HepG2 (cell line): Measurements from ENCODE around the gene FGGY. TPM values are rescaled to one million over a fixed set of nuclear protein-coding genes. Genes with fewer than 3 reads are reported as not detected.

Experiments used
- AFF4 ChIP-seq: sonication (generic); formaldehyde crosslinking; IDR thresholded peaks from 2 replicates; pipeline ENCODE4 v1.4.0; 2020; ENCODE audit warnings: missing genetic modification reagents
- CTCF ChIP-seq: sonication (generic); formaldehyde crosslinking; IDR thresholded peaks from 2 replicates; pipeline ENCODE4 v1.5.0; 2020; ENCODE audit warnings: mild to moderate bottlenecking, missing genetic modification reagents, moderate library complexity
- DMAP1 ChIP-seq: IDR thresholded peaks from 2 replicates; pipeline ENCODE4 v1.6.1; 2016
- DMTF1 ChIP-seq: sonication (generic); formaldehyde crosslinking; IDR thresholded peaks from 2 replicates; pipeline ENCODE4 v1.4.0; 2020; ENCODE audit warnings: mild to moderate bottlenecking, missing genetic modification reagents
- GABPB1 ChIP-seq: IDR thresholded peaks from 2 replicates; pipeline ENCODE4 v1.6.1; 2016; ENCODE audit warnings: mild to moderate bottlenecking, missing genetic modification reagents, moderate library complexity, missing compliant biosample characterization
- HMG20B ChIP-seq: conservative IDR thresholded peaks from 2 replicates; pipeline ENCODE4 v1.6.1; 2016; ENCODE audit warnings: missing genetic modification reagents, missing compliant biosample characterization
- ISX ChIP-seq: sonication (generic); formaldehyde crosslinking; conservative IDR thresholded peaks from 2 replicates; pipeline ENCODE4 v1.5.0; 2020; ENCODE audit warnings: missing genetic modification reagents
- JDP2 ChIP-seq: sonication (generic); formaldehyde crosslinking; IDR thresholded peaks from 2 replicates; pipeline ENCODE4 v1.8.1; 2022; ENCODE audit warnings: missing genetic modification reagents, borderline replicate concordance
- MAFK ChIP-seq, 2 experiments: IDR thresholded peaks in 1 of 2; conservative IDR thresholded peaks in 1 of 2; 2 replicates each; pipeline ENCODE4 v1.6.1; 2011; ENCODE audit warnings: improper control_type of control experiment in 2 of 2, low read length in 2 of 2
- PAX8 ChIP-seq: sonication (generic); formaldehyde crosslinking; IDR thresholded peaks from 2 replicates; pipeline ENCODE4 v1.8.0; 2022; ENCODE audit warnings: mild to moderate bottlenecking, missing genetic modification reagents, borderline replicate concordance
- POLR2AphosphoS5 ChIP-seq: IDR thresholded peaks from 2 replicates; pipeline ENCODE4 v1.6.1; 2012; ENCODE audit warnings: low read depth, low read length
- PRPF4 ChIP-seq: fragments of 200-400 bp; formaldehyde crosslinking; IDR thresholded peaks from 2 replicates; pipeline ENCODE4 v1.6.1; 2016; ENCODE audit warnings: low read length, low read depth; ENCODE audit not compliant: poor library complexity, severe bottlenecking
- ZFP62 ChIP-seq: sonication (generic); formaldehyde crosslinking; IDR thresholded peaks from 2 replicates; pipeline ENCODE4 v1.4.0; 2020; ENCODE audit warnings: missing genetic modification reagents
- ZMYM2 ChIP-seq: sonication (generic); formaldehyde crosslinking; IDR thresholded peaks from 2 replicates; pipeline ENCODE4 v1.8.0; 2022; ENCODE audit warnings: mild to moderate bottlenecking, missing genetic modification reagents
- ZNF121 ChIP-seq: sonication (generic); formaldehyde crosslinking; IDR thresholded peaks from 2 replicates; pipeline ENCODE4 v1.5.0; 2020; ENCODE audit warnings: mild to moderate bottlenecking, missing genetic modification reagents
- ZNF350 ChIP-seq: sonication (generic); formaldehyde crosslinking; IDR thresholded peaks from 2 replicates; pipeline ENCODE4 v1.4.0; 2020; ENCODE audit warnings: mild to moderate bottlenecking, low read depth, missing genetic modification reagents, borderline replicate concordance
- ZNF430 ChIP-seq: sonication (generic); formaldehyde crosslinking; IDR thresholded peaks from 2 replicates; pipeline ENCODE4 v1.9.0; 2021; ENCODE audit warnings: mild to moderate bottlenecking, missing genetic modification reagents
- ZNF432 ChIP-seq: sonication (generic); formaldehyde crosslinking; IDR thresholded peaks from 2 replicates; pipeline ENCODE4 v1.5.0; 2020; ENCODE audit warnings: missing genetic modification reagents, mild to moderate bottlenecking, borderline replicate concordance
- ZNF468 ChIP-seq: sonication (generic); formaldehyde crosslinking; IDR thresholded peaks from 2 replicates; pipeline ENCODE4 v1.8.0; 2022; ENCODE audit warnings: mild to moderate bottlenecking, moderate library complexity, missing genetic modification reagents
- ZNF546 ChIP-seq: sonication (generic); formaldehyde crosslinking; conservative IDR thresholded peaks from 2 replicates; pipeline ENCODE4 v1.8.1; 2023; ENCODE audit warnings: mild to moderate bottlenecking, missing genetic modification reagents
- ZNF569 ChIP-seq: sonication (generic); formaldehyde crosslinking; IDR thresholded peaks from 2 replicates; pipeline ENCODE4 v1.5.0; 2020; ENCODE audit warnings: mild to moderate bottlenecking, missing genetic modification reagents, moderate library complexity, borderline replicate concordance
- ZNF709 ChIP-seq: sonication (generic); formaldehyde crosslinking; IDR thresholded peaks from 2 replicates; pipeline ENCODE4 v1.5.0; 2020; ENCODE audit warnings: mild to moderate bottlenecking, missing genetic modification reagents
- polyA plus RNA-seq, 8 experiments: library from polyadenylated mRNA; depleted of rRNA in 3 of 8; stranded (reverse) in 7 of 8; unstranded in 1 of 8; fragments of >200 nt; fragmentation: Illumina TruSeq in 4 of 8; extraction: Trizol in 4 of 8; gene quantifications; 2 replicates each; pipeline versions ENCODE4 v1.2.1 to v1.2.3, GENCODE V29; 2011 to 2016; ENCODE audit warnings: low read depth in 4 of 8, missing spikeins in 1 of 8, mixed read lengths in 1 of 8; ENCODE audit not compliant: insufficient read depth in 1 of 8
- total RNA-seq, 5 experiments: library from RNA; depleted of rRNA; stranded (reverse); fragments of >200 nt; fragmentation: Illumina TruSeq; extraction: Trizol; gene quantifications; 2 replicates each; pipeline ENCODE4 v1.2.3, GENCODE V29; 2016; ENCODE audit warnings: low read depth in 1 of 5
- TF ChIP-seq, protein P1 (sequence below): sonication (generic); formaldehyde crosslinking; IDR thresholded peaks from 2 replicates; pipeline ENCODE4 v1.8.1; 2023; ENCODE audit warnings: mild to moderate bottlenecking, missing genetic modification reagents, borderline replicate concordance

Gene FGGY
- total and polyA plus RNA-seq, 2 of the 13 experiments (the other 11 are each of a cell fraction or from before 2014, with no cell fraction given) = 15.7 to 27.5 TPM

- peak; percentile 64; the same call in 1 of the 2 replicates for TF ChIP-seq ZNF350
- 0 out of 2 replicates have a peak, but pooled peaks have one; percentile 16 for TF ChIP-seq POLR2AphosphoS5
- no peak for TF ChIP-seq ZNF709 (CRISPR knock-in tag)
- 0 out of 2 replicates have a peak, but pooled peaks have one; percentile 56 for TF ChIP-seq ZMYM2 (CRISPR knock-in tag)
- TF ChIP-seq ISX (CRISPR knock-in tag) = no peak
- no peak for TF ChIP-seq CTCF
- TF ChIP-seq MAFK (conservative IDR thresholded peaks at IDR 0.05 in 1 of 2, IDR thresholded peaks at IDR 0.05 in 1 of 2; ENCODE audit: low read length in 2 of 2) = peak; percentile 93 to 99
- TF ChIP-seq PRPF4 = no peak
- no peak for TF ChIP-seq ZFP62 (CRISPR knock-in tag)
- no peak for TF ChIP-seq AFF4 (CRISPR knock-in tag)
- no peak for TF ChIP-seq DMTF1 (CRISPR knock-in tag)
- 0 out of 2 replicates have a peak, but pooled peaks have one; percentile 20 for TF ChIP-seq DMAP1 (CRISPR knock-in tag)
- TF ChIP-seq ZNF430 = no peak
- TF ChIP-seq ZNF432 = no peak
- TF ChIP-seq ZNF569 (CRISPR knock-in tag) = no peak
- TF ChIP-seq HMG20B (CRISPR knock-in tag) = no peak
- no peak for TF ChIP-seq ZNF121 (CRISPR knock-in tag)
- TF ChIP-seq ZNF468 = no peak
- TF ChIP-seq, protein P1, sequence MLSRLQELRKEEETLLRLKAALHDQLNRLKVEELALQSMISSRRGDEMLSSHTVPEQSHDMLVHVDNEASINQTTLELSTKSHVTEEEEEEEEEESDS (CRISPR knock-in tag) = no peak
- TF ChIP-seq PAX8 (CRISPR knock-in tag) = no peak
- TF ChIP-seq JDP2 (CRISPR knock-in tag) = no peak
- TF ChIP-seq ZNF546 (CRISPR knock-in tag) = no peak
- peak; percentile 36; the same call in 1 of the 2 replicates for TF ChIP-seq GABPB1 (CRISPR knock-in tag)
Observed at GRCh38 chr1:59730759-59731478, 434.0 kb downstream of the FGGY start (continued).
